NCI-H345 treated with DMSO at 0.1 percent for 48 hours (cell line): Measurements from ENCODE around the gene POLR2B.
"Not testable (repeated sequence)": the region's sequence is repeated elsewhere in the genome, so short reads cannot be mapped to it uniquely, and the experiment has no call there.

ENCODE experiments used
- DNase-seq: peaks from one replicate; lab custom pipeline; 2025; ENCODE audit not compliant: unreplicated experiment; lab: John Stamatoyannopoulos, UW

The POLR2B gene

DNA sequence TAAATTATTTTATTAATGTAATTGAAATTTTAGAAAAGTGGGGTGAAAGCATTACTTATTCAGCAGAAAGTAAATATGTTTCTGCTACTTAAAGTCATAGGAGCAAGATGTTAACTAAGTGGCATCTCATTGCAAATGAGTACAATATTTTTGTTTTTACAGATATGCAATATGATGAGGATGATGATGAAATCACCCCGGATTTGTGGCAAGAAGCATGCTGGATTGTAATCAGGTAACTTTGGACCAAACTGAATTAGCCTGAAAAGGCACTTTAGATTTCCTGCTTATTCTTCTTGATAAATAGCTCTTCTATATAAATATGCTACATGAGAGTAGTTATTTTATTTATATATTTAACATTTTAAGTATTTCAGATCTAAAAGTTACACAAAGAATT, 7.5 kb downstream of the POLR2B start:
- DNase-seq = no peak

DNA sequence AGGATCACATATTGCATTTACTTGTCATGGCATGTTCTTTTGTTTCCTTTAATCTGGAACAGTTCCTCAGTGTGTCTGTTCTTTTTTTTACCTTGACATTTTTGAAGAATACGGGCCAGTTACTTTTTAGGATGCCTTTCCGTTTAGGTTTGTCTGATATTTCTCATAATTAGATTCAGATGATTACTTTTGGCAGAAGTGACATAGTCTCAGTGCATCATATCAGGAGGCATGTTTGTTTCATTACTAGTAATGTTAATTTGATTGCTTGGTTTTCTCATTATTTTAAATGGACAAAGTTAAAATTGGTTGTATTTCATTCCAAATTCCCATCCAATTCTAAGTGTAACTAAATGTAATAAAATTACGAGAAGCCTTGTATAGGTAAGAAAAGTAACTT, 8.3 kb downstream of the POLR2B start:
- DNase-seq = no peak

DNA sequence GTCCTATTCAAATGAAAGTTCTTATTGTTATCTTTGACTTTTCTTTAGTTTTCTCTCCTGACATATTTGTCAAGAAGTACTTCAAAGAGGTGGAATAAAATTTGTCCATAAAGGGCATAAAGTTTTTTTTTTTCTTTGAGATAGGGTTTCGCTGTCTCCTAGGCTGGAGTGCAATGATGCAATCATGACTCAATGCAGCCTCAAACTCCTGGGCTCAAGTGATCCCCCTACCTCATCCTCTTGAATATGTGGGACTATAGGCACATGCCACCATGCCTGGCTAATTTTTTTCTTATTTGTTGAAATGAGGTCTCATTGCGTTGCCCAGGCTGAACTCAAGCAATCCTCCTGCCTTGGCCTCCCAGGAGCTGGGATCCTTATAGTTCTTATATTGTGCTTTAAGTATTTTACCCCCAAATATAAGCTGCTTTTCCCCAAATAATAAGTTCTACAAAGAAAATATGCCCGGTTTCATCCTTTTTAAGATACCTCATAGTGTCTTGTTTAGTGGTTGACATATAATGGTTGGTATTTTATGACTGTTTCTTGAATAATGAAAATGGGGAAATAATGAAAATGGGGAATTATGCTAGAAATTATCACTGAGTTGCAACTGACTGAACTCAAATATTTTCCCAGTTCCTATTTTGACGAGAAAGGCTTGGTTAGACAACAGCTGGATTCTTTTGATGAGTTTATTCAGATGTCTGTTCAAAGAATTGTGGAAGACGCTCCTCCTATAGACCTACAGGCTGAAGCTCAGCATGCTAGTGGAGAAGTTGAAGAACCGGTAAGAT, 11.6 kb downstream of the POLR2B start:
- no peak for DNase-seq

DNA sequence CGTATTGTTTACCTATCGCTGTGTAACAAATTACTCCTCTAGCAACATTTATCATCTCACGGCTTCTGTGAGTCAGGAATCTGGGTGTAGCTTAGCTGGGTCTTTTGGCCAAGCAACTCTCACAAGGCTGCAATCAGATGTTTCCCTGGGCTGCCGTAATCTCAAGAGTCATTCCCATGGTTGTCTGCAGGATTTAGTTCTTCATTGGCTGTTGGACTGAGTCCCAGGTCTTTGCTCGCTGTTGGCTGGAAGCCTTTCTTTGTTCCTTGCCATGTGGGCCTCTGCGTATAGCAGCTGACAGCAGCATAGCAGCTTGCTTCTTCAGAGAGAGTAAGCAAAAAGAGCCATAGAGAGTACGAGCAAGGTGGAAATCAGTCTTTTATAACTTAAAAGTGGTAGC, 16.8 kb downstream of the POLR2B start:
- DNase-seq = no peak

DNA sequence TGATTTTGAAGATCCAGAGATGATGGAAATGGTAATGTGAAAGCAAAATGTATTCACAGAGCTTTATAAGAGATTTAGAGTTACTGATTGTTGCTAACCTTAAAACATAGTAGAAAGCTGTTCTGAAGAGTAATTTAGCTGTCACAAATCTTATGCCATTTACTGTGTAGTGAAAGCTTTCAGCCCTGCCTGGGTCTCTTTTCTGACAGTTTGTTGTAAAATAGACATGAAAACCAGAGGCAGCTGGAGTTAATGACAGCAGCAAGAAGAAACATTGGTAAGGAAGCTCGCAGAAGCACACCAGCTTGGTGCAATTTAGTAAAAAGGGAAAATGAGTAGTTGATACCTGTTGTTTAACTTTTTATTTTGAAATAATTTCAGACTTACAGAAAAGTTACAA, 21.1 kb downstream of the POLR2B start:
- DNase-seq = no peak

DNA sequence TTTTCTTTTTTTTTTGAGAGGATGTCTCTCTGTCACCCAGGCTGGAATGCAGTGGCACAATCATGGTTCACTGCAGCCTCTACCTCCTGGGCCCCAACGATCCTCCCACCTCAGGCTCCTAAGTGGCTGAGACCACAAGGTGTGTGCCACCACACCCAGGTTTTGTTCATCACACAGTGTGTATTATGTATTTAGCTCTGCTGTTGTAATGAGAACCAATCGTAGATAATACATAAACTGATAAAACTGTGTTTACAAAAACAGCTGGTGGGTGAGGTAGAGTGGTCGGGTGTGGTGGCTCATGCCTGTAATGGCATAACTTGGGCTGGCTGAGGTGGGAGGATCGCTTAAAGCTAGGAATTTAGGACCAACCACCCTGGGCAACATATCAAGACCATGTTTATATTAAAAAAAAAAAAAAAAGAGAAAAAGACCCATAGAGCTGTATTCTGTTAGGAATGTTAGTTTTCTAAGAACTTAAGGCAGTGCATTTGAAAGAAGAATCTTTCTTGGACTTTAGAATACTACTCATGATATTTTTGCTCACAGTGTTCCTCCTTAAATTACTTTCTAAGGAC, 34.9 kb downstream of the POLR2B start:
- no peak for DNase-seq

- no peak for DNase-seq
Observed at GRCh38 chr4:57018980-57019379, 40.3 kb downstream of the POLR2B start.

DNA sequence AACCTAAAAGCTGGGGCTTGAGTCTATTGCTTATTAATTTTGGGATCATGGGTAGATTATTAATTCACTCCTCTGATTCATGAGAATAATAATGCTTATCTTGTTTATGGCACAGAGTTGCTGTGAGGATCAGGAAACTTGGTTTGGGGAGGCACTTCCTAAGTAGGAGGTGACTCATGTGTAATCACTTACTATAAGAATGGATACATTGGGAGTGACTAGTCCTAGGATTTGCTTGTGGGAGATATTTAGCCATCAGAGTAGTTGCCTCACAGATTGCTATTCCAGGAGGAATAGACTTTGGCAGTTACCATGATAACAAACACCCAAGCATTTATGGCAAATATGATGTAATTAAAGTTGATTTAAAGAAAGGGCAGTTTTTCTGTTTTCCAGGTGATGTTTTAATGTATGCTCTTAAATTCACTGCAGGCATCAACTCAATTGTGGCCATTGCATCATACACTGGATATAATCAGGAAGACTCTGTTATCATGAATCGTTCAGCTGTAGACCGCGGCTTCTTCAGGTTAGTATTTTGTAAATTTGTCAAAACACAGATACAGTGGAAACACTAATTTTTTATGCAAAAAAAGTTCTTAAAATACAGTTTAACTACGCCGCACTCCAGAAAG, 41.9 kb downstream of the POLR2B start:
- no peak for DNase-seq

GRCh38 chr4:57023104-57023503, 44.4 kb downstream of the POLR2B start:
- no peak for DNase-seq

DNA sequence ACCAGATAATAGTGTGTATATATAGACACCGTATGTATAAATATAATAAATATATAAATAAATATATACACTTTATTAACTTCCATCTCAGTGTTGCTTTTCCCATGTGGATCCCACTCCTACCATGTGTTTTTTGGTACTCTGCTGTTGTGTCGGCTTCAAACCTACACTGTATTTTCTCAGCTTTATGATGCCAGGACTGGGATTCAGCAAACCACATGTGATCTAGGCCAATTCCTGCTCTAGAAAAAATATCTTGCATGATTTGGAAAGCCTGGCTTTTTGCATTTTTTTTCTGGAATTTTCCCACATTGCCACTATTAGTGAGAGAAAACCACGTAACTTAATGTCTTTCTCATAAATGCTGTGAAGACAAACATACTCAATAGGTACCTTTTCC, 55.8 kb downstream of the POLR2B start:
- no peak for DNase-seq

- peak; percentile 29 for DNase-seq
Observed at GRCh38 chr4:57037982-57038604, 59.4 kb downstream of the POLR2B start.

DNA sequence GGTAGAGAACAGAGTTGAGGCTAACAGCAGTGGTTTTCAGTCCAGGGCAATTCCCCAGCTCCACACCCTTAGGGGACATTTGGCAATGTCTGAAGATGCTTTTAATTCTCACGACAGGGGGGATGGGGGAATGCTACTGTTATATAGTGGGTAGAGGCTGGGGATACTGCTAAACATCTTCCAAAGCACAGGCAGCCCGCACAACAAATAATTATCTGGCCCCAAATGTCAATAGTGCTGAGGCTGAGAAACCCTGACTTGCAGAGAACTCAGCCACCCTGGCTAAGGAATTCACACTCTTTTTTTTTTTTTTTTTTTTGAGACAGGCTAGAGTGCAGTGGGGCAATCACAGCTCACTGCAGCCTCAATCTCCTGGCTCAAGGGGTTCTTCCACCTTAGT, 60.6 kb downstream of the POLR2B start:
- no peak for DNase-seq

DNA sequence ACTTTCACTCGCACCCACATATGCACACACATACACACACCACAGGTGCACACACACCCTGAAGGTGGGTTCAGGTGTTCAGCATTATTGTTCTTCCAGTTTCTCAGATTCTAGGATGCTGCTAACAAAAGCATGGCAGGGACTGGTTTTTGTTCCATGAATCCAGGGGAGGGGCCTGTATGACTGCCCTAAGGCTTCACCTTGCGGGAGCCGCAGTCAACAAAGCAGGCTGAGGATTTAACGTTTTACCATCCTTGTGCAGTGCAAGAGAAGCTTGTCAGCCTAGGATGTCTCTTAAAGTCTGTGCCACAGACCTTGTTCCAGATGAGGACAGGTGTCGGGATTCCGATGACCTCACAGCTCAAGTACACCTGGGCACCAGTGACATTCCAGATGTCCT, 61.8 kb downstream of the POLR2B start:
- no peak for DNase-seq

- DNase-seq = no peak
Observed at GRCh38 chr4:57041020-57041419, 62.3 kb downstream of the POLR2B start.

DNA sequence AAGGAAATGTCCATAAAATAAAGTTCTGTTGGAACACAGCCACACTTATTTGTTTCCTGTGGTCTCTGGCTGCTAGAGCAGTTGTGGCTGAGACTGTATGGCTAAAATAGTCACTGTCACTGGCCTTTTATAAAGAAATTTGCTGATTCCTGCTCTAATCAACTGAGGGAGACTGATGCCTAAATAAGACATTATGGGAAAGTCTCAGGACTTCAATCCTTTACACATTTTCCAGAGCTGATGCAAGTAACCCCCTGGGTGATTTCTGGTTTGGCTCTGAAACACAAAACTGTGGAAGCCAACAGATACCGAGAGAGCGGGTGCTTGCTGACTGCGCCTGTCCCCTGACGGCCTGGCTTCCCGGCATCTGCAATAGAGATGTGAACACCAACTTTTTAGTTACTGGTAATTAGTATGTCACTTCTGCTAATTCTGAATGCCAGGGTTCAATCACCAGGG, 64.0 kb downstream of the POLR2B start:
- DNase-seq = no peak

DNA sequence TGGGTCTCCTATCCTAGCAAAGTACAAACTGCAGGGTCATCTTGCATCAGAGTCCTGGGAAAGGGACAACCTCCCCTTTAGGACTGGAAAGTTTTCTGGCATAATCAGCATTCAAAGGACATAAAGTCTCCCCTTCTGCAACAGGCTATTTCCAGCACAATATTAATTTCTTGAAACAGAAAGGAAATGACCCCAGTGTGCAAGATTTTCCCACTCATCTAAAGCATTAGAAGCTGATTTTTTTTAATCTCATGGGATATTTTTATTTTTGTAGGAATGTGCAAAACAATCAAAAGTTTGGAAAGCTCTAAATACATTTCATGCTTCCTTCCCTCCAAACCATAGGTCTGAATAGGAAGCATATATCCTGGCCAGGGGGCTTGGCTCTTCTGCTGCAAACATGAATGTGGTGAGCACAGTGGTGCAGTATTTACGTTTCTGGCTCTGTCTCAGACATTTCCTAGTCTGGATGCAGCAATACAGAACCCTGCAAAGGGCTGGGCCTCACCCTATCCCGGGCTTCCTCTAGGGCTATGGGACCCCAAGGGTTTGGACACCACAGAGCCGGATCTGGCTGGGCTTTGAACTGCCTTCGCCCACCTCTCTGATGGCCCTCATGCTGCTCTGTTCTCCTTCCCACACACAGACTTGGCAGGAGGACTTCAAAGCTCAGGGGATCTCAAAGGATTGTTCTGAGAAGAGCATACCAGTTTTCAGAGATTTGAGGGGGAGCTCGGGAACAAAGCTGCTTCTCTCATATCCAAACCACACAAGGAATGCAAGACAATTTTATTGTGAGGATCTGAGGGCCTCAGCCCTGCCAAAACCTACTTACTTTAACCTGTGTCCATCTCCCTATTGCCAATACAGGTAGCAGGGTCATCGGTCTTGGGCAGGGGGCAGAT, 64.9 kb downstream of the POLR2B start:
- DNase-seq = no peak

DNA sequence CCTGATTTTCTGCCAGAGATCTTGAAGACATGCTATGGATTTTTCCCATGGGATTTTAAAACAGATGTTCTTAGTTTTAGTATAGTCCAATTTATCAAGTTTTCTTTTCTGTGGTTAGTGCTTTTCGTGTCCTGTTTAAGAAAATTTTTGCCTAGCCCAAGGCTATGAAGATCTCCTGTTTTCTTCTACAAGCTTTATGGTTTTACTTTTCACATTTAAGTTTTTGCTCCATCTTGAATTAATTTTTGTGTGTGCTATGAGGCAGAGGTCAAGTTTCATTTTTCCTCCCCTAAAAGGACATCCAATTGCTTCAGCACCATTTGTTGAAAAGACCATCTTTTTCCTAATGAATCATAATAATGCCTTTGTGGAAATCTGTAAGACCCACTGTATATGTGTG, 65.6 kb downstream of the POLR2B start:
- DNase-seq = no peak

GRCh38 chr4:57044996-57045395, 66.3 kb downstream of the POLR2B start:
- no peak for DNase-seq

DNA sequence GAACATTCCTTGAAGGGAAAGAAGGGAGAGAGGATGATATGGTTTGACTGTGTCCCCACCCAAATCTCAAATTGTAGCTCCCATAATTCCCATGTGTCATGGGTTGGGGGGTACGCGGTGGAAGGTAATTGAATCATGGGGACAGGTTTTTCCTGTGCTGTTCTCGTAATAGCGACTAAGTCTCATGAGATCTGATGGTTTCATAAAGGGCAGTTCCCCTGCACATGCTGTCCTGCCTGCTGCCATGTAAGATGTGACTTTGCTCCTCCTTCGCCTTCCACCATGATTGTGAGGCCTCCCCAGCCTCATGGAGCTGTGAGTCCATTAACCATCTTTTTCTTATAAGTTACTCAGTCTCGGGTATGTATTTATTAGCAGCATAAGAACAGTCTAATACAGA, 68.3 kb downstream of the POLR2B start:
- not testable (repeated sequence) for DNase-seq

DNA sequence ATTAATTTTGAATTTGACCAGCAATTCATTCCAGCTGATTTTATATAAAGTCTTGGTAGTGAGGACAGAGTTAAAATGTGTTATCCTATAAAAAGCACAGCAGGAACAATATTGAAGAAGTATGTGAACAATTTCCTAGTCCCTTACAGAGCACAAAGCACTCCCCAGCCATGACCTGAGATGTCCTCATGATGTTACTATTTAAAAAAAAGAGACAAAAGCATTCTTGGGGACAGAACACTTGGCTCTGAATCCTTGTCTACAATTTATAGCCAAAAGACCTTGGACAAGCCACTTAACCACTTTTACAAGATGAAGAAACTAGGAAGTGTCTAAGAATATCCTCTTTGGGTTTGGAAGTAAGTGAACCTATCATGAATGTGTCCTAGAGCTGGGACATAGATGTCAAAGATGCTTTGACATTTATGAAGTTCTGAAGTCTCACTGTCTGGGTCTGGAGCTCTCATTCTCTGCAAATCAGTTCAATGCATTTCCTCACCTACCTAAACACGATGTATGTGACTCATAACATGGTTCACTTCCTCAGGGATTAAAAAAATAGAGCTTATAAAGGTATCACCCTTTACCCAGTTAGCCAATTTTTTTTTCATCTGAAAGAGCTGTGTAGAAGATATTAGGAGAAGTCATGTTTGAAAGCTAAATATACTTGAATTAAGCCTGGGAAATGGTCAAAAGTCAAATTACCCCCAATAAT, 70.1 kb downstream of the POLR2B start:
- no peak for DNase-seq
